ENCODE data around the gene GFRA3.

- TF ChIP-seq CTCF (IDR thresholded peaks at IDR 0.05): no peak
- TF ChIP-seq POLR2A (IDR thresholded peaks at IDR 0.05): no peak
- TF ChIP-seq POLR2AphosphoS5 (IDR thresholded peaks at IDR 0.05): no peak
Measured at GRCh38 chr5:138230261-138230660, 44.2 kb downstream of the GFRA3 start.

Data from breast epithelium (tissue), 3 donors.